Measurements from ENCODE around the gene SCG3. TPM values are rescaled to one million over a fixed set of nuclear protein-coding genes. Genes with fewer than 3 reads are reported as not detected.

Gene SCG3
- total RNA-seq, 1 donor from 2014 or later: 219 TPM

GRCh38 chr15:51755790-51756189 lies 74.5 kb downstream of the SCG3 start:
- Mint-ChIP-seq H3K9me3 (ENCODE audit: unreplicated experiment) (peaks cover 4% of the 10 kb centered on the region), H3K4me1 (ENCODE audit: low read depth, unreplicated experiment) (peaks cover 9% of the 10 kb centered on the region), H3K27ac (ENCODE audit: unreplicated experiment) (no peak overlapping the region), H3K27me3 (ENCODE audit: unreplicated experiment) (peaks cover 11% of the 10 kb centered on the region), H3K36me3 (ENCODE audit: unreplicated experiment) (no peaks in the 10 kb centered on the region), H3K4me3 (ENCODE audit: unreplicated experiment) (no peak overlapping the region)
- no peak for DNase-seq
- TF ChIP-seq CTCF (IDR thresholded peaks at IDR 0.05; ENCODE audit: partially characterized antibody, unreplicated experiment): no peak

- no peak for DNase-seq
- peaks cover 7% of the 10 kb centered on the region for H3K27me3 Mint-ChIP-seq (ENCODE audit: unreplicated experiment)
- H3K27ac Mint-ChIP-seq (ENCODE audit: unreplicated experiment): no peak overlapping the region
- H3K4me1 Mint-ChIP-seq (ENCODE audit: low read depth, unreplicated experiment): peaks cover 9% of the 10 kb centered on the region
- H3K9me3 Mint-ChIP-seq (ENCODE audit: unreplicated experiment): peaks cover 4% of the 10 kb centered on the region
- H3K4me3 Mint-ChIP-seq (ENCODE audit: unreplicated experiment): no peak overlapping the region
- no peaks in the 10 kb centered on the region for H3K36me3 Mint-ChIP-seq (ENCODE audit: unreplicated experiment)
- TF ChIP-seq CTCF (IDR thresholded peaks at IDR 0.05; ENCODE audit: partially characterized antibody, unreplicated experiment): no peak
Observed at GRCh38 chr15:51756482-51756881, 75.2 kb downstream of the SCG3 start.

- TF ChIP-seq CTCF (IDR thresholded peaks at IDR 0.05; ENCODE audit: partially characterized antibody, unreplicated experiment): no peak
- H3K36me3 Mint-ChIP-seq (ENCODE audit: unreplicated experiment): no peaks in the 10 kb centered on the region
- peaks cover 4% of the 10 kb centered on the region for H3K9me3 Mint-ChIP-seq (ENCODE audit: unreplicated experiment)
- peaks cover 3% of the 10 kb centered on the region for H3K27me3 Mint-ChIP-seq (ENCODE audit: unreplicated experiment)
- H3K4me3 Mint-ChIP-seq (ENCODE audit: unreplicated experiment): no peak overlapping the region
- peaks cover 9% of the 10 kb centered on the region for H3K4me1 Mint-ChIP-seq (ENCODE audit: low read depth, unreplicated experiment)
- no peak overlapping the region for H3K27ac Mint-ChIP-seq (ENCODE audit: unreplicated experiment)
- no peak for DNase-seq
Observed at GRCh38 chr15:51757450-51757849, 76.1 kb downstream of the SCG3 start.

- TF ChIP-seq CTCF (IDR thresholded peaks at IDR 0.05; ENCODE audit: partially characterized antibody, unreplicated experiment): no peak
- Mint-ChIP-seq H3K4me3 (ENCODE audit: unreplicated experiment) (no peak overlapping the region), H3K27me3 (ENCODE audit: unreplicated experiment) (peaks cover 3% of the 10 kb centered on the region), H3K27ac (ENCODE audit: unreplicated experiment) (no peak overlapping the region), H3K36me3 (ENCODE audit: unreplicated experiment) (no peaks in the 10 kb centered on the region), H3K4me1 (ENCODE audit: low read depth, unreplicated experiment) (peaks cover 6% of the 10 kb centered on the region), H3K9me3 (ENCODE audit: unreplicated experiment) (peaks cover 4% of the 10 kb centered on the region)
- no peak for DNase-seq
Observed at GRCh38 chr15:51758645-51759044, 77.3 kb downstream of the SCG3 start.

- Mint-ChIP-seq H3K27ac (ENCODE audit: unreplicated experiment) (no peak overlapping the region), H3K36me3 (ENCODE audit: unreplicated experiment) (no peaks in the 10 kb centered on the region), H3K9me3 (ENCODE audit: unreplicated experiment) (peaks cover 4% of the 10 kb centered on the region), H3K27me3 (ENCODE audit: unreplicated experiment) (peaks cover 3% of the 10 kb centered on the region), H3K4me1 (ENCODE audit: low read depth, unreplicated experiment) (peaks cover 6% of the 10 kb centered on the region), H3K4me3 (ENCODE audit: unreplicated experiment) (no peak overlapping the region)
- TF ChIP-seq CTCF (IDR thresholded peaks at IDR 0.05; ENCODE audit: partially characterized antibody, unreplicated experiment): no peak
- no peak for DNase-seq
Observed at GRCh38 chr15:51759557-51760070, 78.3 kb downstream of the SCG3 start.

All from glutamatergic neuron (in vitro differentiated cells).